Fibroblast of lung (primary cell): ENCODE data around the gene LANCL2. TPM values are rescaled to one million over a fixed set of nuclear protein-coding genes. Genes with fewer than 3 reads are reported as not detected.

Source experiments
- DNase-seq, 2 donors: peaks; one replicate each; pipeline versions ENCODE4 v3.0.0 to v3.0.0-alpha.2; 2010; ENCODE audit warnings: low read depth in 2 of 2
- H2AFZ ChIP-seq: 2 replicates; pipeline ENCODE4 v1.5.1; 2012; ENCODE audit warnings: low read length, control low read depth, inconsistent platforms
- H3K27ac ChIP-seq: 2 replicates; pipeline ENCODE4 v1.5.1; 2011; ENCODE audit warnings: low read length, control low read depth; ENCODE audit not compliant: insufficient read depth
- H3K27me3 ChIP-seq: 2 replicates; pipeline ENCODE4 v1.5.1; 2011; ENCODE audit warnings: mild to moderate bottlenecking, low read length; ENCODE audit not compliant: control insufficient read depth, insufficient read depth
- H3K36me3 ChIP-seq: 2 replicates; pipeline ENCODE4 v1.5.1; 2011; ENCODE audit warnings: low read length; ENCODE audit not compliant: control insufficient read depth, insufficient read depth
- H3K4me1 ChIP-seq: 2 replicates; pipeline ENCODE4 v1.5.1; 2011; ENCODE audit warnings: low read length; ENCODE audit not compliant: control insufficient read depth, insufficient read depth; ENCODE audit errors: extremely low read depth
- H3K4me2 ChIP-seq: 2 replicates; pipeline ENCODE4 v1.5.1; 2011; ENCODE audit warnings: low read length, control low read depth; ENCODE audit not compliant: insufficient read depth; ENCODE audit errors: extremely low read depth
- H3K4me3 ChIP-seq, 4 experiments: fragments of 200-600 bp in 1 of 4; sonication (generic) in 1 of 4; replicated peaks in 1 of 4; 2 replicates each; pipeline ENCODE4 v1.5.1; 2011 to 2016; ENCODE audit warnings: low read length in 4 of 4, low read depth in 3 of 4, mild to moderate bottlenecking in 3 of 4, control low read depth in 2 of 4, inconsistent platforms in 1 of 4, mixed read lengths in 1 of 4; ENCODE audit not compliant: insufficient read depth in 1 of 4; ENCODE audit errors: control extremely low read depth in 1 of 4
- H3K79me2 ChIP-seq: 2 replicates; pipeline ENCODE4 v1.5.1; 2012; ENCODE audit warnings: mild to moderate bottlenecking, low read length, inconsistent platforms; ENCODE audit not compliant: control insufficient read depth, insufficient read depth
- H3K9ac ChIP-seq: 2 replicates; pipeline ENCODE4 v1.5.1; 2011; ENCODE audit warnings: mild to moderate bottlenecking, low read length, control low read depth; ENCODE audit not compliant: insufficient read depth
- H3K9me3 ChIP-seq: 2 replicates; pipeline ENCODE4 v1.5.1; 2012; ENCODE audit warnings: low read depth, low read length; ENCODE audit not compliant: control insufficient read depth, insufficient read depth
- H4K20me1 ChIP-seq: 2 replicates; pipeline ENCODE4 v1.5.1; 2011; ENCODE audit warnings: low read length; ENCODE audit not compliant: control insufficient read depth, insufficient read depth; ENCODE audit errors: extremely low read depth
- CTCF ChIP-seq, 2 donors: IDR thresholded peaks in 1 of 2; conservative IDR thresholded peaks in 1 of 2; 1 replicate in 1 of 2; 2 replicates in 1 of 2; pipeline ENCODE4 v1.5.1; 2011 to 2012; ENCODE audit warnings: low read length in 2 of 2, control low read depth in 1 of 2, inconsistent platforms in 1 of 2, low read depth in 1 of 2, mild to moderate bottlenecking in 1 of 2
- EZH2 ChIP-seq: IDR thresholded peaks from 2 replicates; pipeline ENCODE4 v1.5.1; 2012; ENCODE audit warnings: low read length, control low read depth, mild to moderate bottlenecking; ENCODE audit errors: missing control alignments
- polyA plus RNA-seq, 2 donors: library from polyadenylated mRNA; depleted of rRNA in 1 of 2; stranded (reverse) in 1 of 2; unstranded in 1 of 2; fragments of >200 nt; gene quantifications; 2 replicates each; pipeline ENCODE4 v1.2.1, GENCODE V29; 2011 to 2012; ENCODE audit warnings: missing spikeins in 1 of 2
- total RNA-seq: library from RNA; depleted of rRNA; stranded (reverse); fragments of >200 nt; gene quantifications from 2 replicates; pipeline ENCODE4 v1.2.1, GENCODE V29; 2014

LANCL2 gene
- total and polyA plus RNA-seq, 2 donors (not counting 1 experiment from before 2014, with no cell fraction given): 8.9 to 15.0 TPM

DNA sequence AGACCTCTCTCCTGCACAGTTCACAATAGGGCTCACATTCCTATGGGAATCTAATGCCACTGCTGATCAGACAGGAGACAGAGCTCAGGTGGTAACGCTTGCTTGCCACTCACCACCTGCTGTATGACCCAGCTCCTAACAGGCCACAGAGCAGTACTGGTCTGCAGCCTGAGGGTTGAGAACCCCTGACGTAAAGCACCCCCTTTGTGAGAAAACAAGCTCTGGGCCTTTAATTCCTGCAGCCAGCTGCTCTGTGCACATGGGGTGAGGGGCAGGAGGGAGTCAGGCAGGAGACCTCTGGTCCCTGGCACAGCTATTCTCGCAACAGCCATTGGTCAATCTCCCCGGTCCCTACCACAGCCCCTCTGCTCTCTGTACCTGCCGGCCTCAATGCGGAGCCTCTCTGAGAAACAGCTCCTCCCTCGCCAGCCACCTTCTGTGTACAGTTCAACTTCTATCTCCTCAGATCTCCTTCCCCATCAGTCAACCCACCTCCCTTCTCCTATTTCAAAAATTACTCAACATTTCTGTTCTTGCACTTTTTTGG, 102.0 kb downstream of the LANCL2 start:
- no peak overlapping the region for H3K9ac ChIP-seq
- H3K36me3 ChIP-seq: peaks cover 3% of the 10 kb centered on the region
- H3K79me2 ChIP-seq: no peaks in the 10 kb centered on the region
- no peaks in the 10 kb centered on the region for H3K27me3 ChIP-seq
- TF ChIP-seq CTCF (conservative IDR thresholded peaks at IDR 0.05 in 1 of 2, IDR thresholded peaks at IDR 0.05 in 1 of 2; ENCODE audit: low read depth in 1 of 2, low read length in 2 of 2) (no peak), EZH2 (no peak)
- H3K4me2 ChIP-seq: no peak overlapping the region
- H3K9me3 ChIP-seq: no peaks in the 10 kb centered on the region
- DNase-seq: no peak
- H3K4me3 ChIP-seq: no peak overlapping the region
- no peak overlapping the region for H2AFZ ChIP-seq
- no peaks in the 10 kb centered on the region for H4K20me1 ChIP-seq
- H3K27ac ChIP-seq: no peak overlapping the region
- no peaks in the 10 kb centered on the region for H3K4me1 ChIP-seq

DNA sequence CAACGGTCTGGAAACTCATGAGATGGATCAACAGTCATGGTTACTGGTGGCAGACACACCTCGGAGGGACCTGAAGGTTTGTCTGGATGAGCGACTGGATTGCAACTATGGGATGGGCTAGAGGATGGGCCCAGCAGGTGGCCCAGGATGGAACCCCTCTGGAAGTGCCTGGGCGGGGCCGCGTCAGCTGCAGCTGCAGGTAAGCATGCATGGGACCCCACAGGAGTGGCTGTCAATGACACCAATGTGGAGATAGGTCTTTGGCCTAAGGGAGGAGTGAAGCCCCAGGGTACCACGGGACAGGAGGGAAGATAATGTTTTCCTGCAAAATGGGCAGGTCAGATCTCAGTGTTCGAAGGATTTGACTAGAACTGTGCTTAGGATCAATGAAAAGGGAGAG, 103.4 kb downstream of the LANCL2 start:
- TF ChIP-seq CTCF (conservative IDR thresholded peaks at IDR 0.05 in 1 of 2, IDR thresholded peaks at IDR 0.05 in 1 of 2; ENCODE audit: low read depth in 1 of 2, low read length in 2 of 2) (no peak), EZH2 (no peak)
- Histone ChIP-seq H4K20me1 (no peaks in the 10 kb centered on the region), H3K27ac (no peak overlapping the region), H3K79me2 (no peaks in the 10 kb centered on the region), H3K4me2 (no peak overlapping the region), H2AFZ (no peak overlapping the region), H3K4me3 (no peak overlapping the region), H3K9me3 (no peaks in the 10 kb centered on the region), H3K36me3 (peaks cover 3% of the 10 kb centered on the region), H3K27me3 (no peaks in the 10 kb centered on the region), H3K9ac (no peak overlapping the region), H3K4me1 (no peaks in the 10 kb centered on the region)
- DNase-seq: no peak

DNA sequence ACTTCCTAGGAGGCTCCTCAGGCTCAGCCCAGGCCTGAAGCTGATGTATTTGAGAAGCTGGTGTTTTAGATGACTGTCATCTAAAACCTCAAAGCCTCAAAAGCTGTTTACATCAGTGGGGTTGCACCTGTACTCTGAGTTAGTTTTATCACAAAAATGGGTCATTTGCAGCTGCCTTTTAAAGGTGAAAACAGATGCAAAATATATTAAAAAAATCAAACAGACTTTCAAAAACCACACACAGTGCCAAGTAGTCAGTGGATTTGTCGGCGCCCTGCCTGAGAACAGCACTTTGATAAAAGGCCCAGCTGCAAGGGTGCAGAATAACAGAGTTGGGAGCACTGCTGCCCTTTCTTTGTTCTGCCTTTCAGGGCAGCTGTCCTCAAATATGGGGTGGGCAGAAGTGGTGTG, 104.1 kb downstream of the LANCL2 start:
- no peak overlapping the region for H3K4me2 ChIP-seq
- H3K27ac ChIP-seq: no peak overlapping the region
- H3K9ac ChIP-seq: no peak overlapping the region
- H4K20me1 ChIP-seq: no peaks in the 10 kb centered on the region
- H3K36me3 ChIP-seq: peaks cover 1% of the 10 kb centered on the region
- no peaks in the 10 kb centered on the region for H3K79me2 ChIP-seq
- TF ChIP-seq EZH2 (no peak), CTCF (conservative IDR thresholded peaks at IDR 0.05 in 1 of 2, IDR thresholded peaks at IDR 0.05 in 1 of 2; ENCODE audit: low read depth in 1 of 2, low read length in 2 of 2) (no peak)
- H3K9me3 ChIP-seq: no peaks in the 10 kb centered on the region
- DNase-seq: no peak
- no peaks in the 10 kb centered on the region for H3K27me3 ChIP-seq
- no peak overlapping the region for H3K4me3 ChIP-seq
- H2AFZ ChIP-seq: no peak overlapping the region
- no peaks in the 10 kb centered on the region for H3K4me1 ChIP-seq
